ENCODE measurements around the gene FGD1. TPM values are rescaled to one million over a fixed set of nuclear protein-coding genes. Genes with fewer than 3 reads are reported as not detected.
"Not testable (repeated sequence)": the region's sequence is repeated elsewhere in the genome, so short reads cannot be mapped to it uniquely, and the experiment has no call there.

Gene FGD1
- total and polyA plus RNA-seq, 8 donors, result 5.3 to 21.2 (median 17.0) TPM

- H3K4me1 ChIP-seq, result no peaks in the 10 kb centered on the region
- H3K27me3 ChIP-seq, result peaks cover 0 to 26% of the 10 kb centered on the region in 2 donors
- H3K27ac ChIP-seq, result peak overlapping the region in 1 of 2 donors; percentile 39
- peak in 1 of 4 donors; percentile 64 for DNase-seq
- intact Hi-C loops (cut with DNase I), result no loop called here
- no peaks in the 10 kb centered on the region for H3K36me3 ChIP-seq
- H3K4me3 ChIP-seq, result peak overlapping the region; percentile 32 to 46
- no peak for TF ChIP-seq CTCF (IDR thresholded peaks at IDR 0.05)
- ATAC-seq, result peak; percentile 30
- no peaks in the 10 kb centered on the region for H3K9me3 ChIP-seq
Observed at GRCh38 chrX:54494989-54495813, 833 bp downstream of the FGD1 start.

GRCh38 chrX:54494166-54494988, 1.7 kb downstream of the FGD1 start:
- Histone ChIP-seq H3K27me3 (peaks cover 0 to 26% of the 10 kb centered on the region in 2 donors), H3K36me3 (no peaks in the 10 kb centered on the region), H3K9me3 (no peaks in the 10 kb centered on the region), H3K4me3 (peak overlapping the region; percentile 32 to 46), H3K4me1 (no peaks in the 10 kb centered on the region), H3K27ac (peak overlapping the region in 1 of 2 donors; percentile 39)
- TF ChIP-seq CTCF (IDR thresholded peaks at IDR 0.05), result no peak
- no peak for ATAC-seq
- no peak for DNase-seq
- intact Hi-C loops (cut with DNase I), result no loop called here

DNA sequence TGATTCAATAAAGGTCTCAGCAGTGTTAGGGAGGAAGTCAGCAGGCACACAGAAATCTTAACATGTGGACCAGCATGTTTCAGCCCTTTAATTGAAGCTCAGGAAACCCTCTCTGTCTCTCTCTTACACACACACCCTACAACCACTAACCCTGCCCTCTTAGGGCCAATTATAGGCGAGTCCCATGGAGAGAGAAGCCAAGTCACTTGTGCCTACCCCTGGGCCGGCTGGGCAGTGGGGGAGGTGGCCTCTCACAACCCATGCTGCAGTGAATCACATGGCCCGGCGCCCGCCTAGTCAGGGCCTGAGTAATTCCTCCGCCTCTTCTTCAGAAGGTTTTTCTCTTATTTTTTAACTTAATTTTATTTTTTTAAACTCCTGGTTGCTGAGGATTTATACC, 3.7 kb downstream of the FGD1 start:
- TF ChIP-seq CTCF (IDR thresholded peaks at IDR 0.05), result no peak
- ATAC-seq (no peak), DNase-seq (peak in 1 of 4 donors; percentile 62)
- Histone ChIP-seq H3K9me3 (no peaks in the 10 kb centered on the region), H3K4me1 (no peaks in the 10 kb centered on the region), H3K27me3 (peaks cover 0 to 26% of the 10 kb centered on the region in 2 donors), H3K4me3 (no peak overlapping the region), H3K36me3 (no peaks in the 10 kb centered on the region), H3K27ac (no peak overlapping the region)
- intact Hi-C loops (cut with DNase I), result no loop called here

GRCh38 chrX:54489819-54490218, 6.2 kb downstream of the FGD1 start:
- intact Hi-C loops (cut with DNase I); H3K4me3 ChIP-seq; ATAC-seq; H3K27ac ChIP-seq; H3K36me3 ChIP-seq; DNase-seq; H3K4me1 ChIP-seq; H3K9me3 ChIP-seq: not testable (repeated sequence)
- peaks cover 0 to 11% of the 10 kb centered on the region in 2 donors for H3K27me3 ChIP-seq

GRCh38 chrX:54484666-54485065, 11.4 kb downstream of the FGD1 start:
- Histone ChIP-seq H3K4me3 (no peak overlapping the region), H3K36me3 (no peaks in the 10 kb centered on the region), H3K27ac (no peak overlapping the region), H3K4me1 (no peaks in the 10 kb centered on the region), H3K27me3 (no peaks in the 10 kb centered on the region), H3K9me3 (no peaks in the 10 kb centered on the region)
- DNase-seq (no peak), ATAC-seq (no peak)
- no peak for TF ChIP-seq CTCF (IDR thresholded peaks at IDR 0.05)
- intact Hi-C loops (cut with DNase I), result no loop called here

Data from left lung (tissue), 10 donors.